Mesenchymal stem cell (in vitro differentiated cells and primary cell): ENCODE data around the gene TSC22D1.
"Not testable (repeated sequence)": the region's sequence is repeated elsewhere in the genome, so short reads cannot be mapped to it uniquely, and the experiment has no call there.

Experiments used
- DNase-seq: peaks from one replicate; pipeline ENCODE4 v3.0.0-alpha.2; 2013
- H2AFZ ChIP-seq: one replicate; pipeline ENCODE4 v1.6.1; 2013; ENCODE audit warnings: low read depth, mild to moderate bottlenecking, control low read depth, inconsistent platforms, low read length, moderate library complexity
- H2AK5ac ChIP-seq: 2 replicates; pipeline ENCODE4 v1.6.1; 2013; ENCODE audit warnings: low read length, moderate library complexity, mild to moderate bottlenecking, inconsistent platforms; ENCODE audit not compliant: severe bottlenecking
- H2BK120ac ChIP-seq: one replicate; pipeline ENCODE4 v1.6.1; 2013; ENCODE audit warnings: low read depth, mild to moderate bottlenecking, inconsistent platforms, low read length, moderate library complexity
- H2BK12ac ChIP-seq, 2 experiments: one replicate each; pipeline ENCODE4 v1.6.1; 2013; ENCODE audit warnings: inconsistent platforms in 2 of 2, low read length in 2 of 2, mild to moderate bottlenecking in 2 of 2, moderate library complexity in 2 of 2, control low read depth in 1 of 2
- H2BK15ac ChIP-seq: one replicate; pipeline ENCODE4 v1.6.1; 2013; ENCODE audit warnings: mild to moderate bottlenecking, low read depth, inconsistent platforms; ENCODE audit not compliant: poor library complexity, severe bottlenecking
- H2BK5ac ChIP-seq: 2 replicates; pipeline ENCODE4 v1.6.1; 2013; ENCODE audit warnings: low read depth, mild to moderate bottlenecking, low read length, control low read depth, inconsistent platforms; ENCODE audit not compliant: poor library complexity, severe bottlenecking
- H3K14ac ChIP-seq, 2 experiments: one replicate each; pipeline ENCODE4 v1.6.1; 2013; ENCODE audit warnings: inconsistent platforms in 2 of 2, low read length in 2 of 2, control low read depth in 1 of 2, mild to moderate bottlenecking in 1 of 2, moderate library complexity in 1 of 2
- H3K18ac ChIP-seq, 2 experiments: one replicate each; pipeline ENCODE4 v1.6.1; 2013; ENCODE audit warnings: inconsistent platforms in 2 of 2, low read length in 2 of 2, control low read depth in 1 of 2, low read depth in 1 of 2, mild to moderate bottlenecking in 1 of 2
- H3K23ac ChIP-seq, 2 experiments: one replicate each; pipeline ENCODE4 v1.6.1; 2013; ENCODE audit warnings: inconsistent platforms in 2 of 2, low read length in 2 of 2, mild to moderate bottlenecking in 2 of 2, moderate library complexity in 2 of 2, control low read depth in 1 of 2
- H3K27ac ChIP-seq: 2 replicates; pipeline ENCODE4 v1.5.1; 2013; ENCODE audit warnings: mild to moderate bottlenecking, moderate library complexity, low read length, control low read depth, inconsistent platforms; ENCODE audit not compliant: poor library complexity, severe bottlenecking
- H3K27me3 ChIP-seq, 2 experiments: 2 replicates each; pipeline versions ENCODE4 v1.6.1 to v1.7.0; 2013; ENCODE audit warnings: low read length in 2 of 2, mild to moderate bottlenecking in 2 of 2, moderate library complexity in 2 of 2, control low read depth in 1 of 2, inconsistent platforms in 1 of 2; ENCODE audit not compliant: control insufficient read depth in 1 of 2, insufficient read depth in 1 of 2
- H3K36me3 ChIP-seq, 2 experiments: 2 replicates each; pipeline versions ENCODE4 v1.6.1 to v1.7.0; 2013; ENCODE audit warnings: low read length in 2 of 2, control low read depth in 1 of 2, inconsistent platforms in 1 of 2, low read depth in 1 of 2, mild to moderate bottlenecking in 1 of 2; ENCODE audit not compliant: insufficient read depth in 2 of 2, control insufficient read depth in 1 of 2
- H3K4ac ChIP-seq, 2 experiments: one replicate each; pipeline ENCODE4 v1.6.1; 2013; ENCODE audit warnings: inconsistent platforms in 2 of 2, low read length in 2 of 2, mild to moderate bottlenecking in 2 of 2, moderate library complexity in 2 of 2, control low read depth in 1 of 2, low read depth in 1 of 2
- H3K4me1 ChIP-seq: 2 replicates; pipeline ENCODE4 v1.6.1; 2013; ENCODE audit warnings: low read depth, low read length, control low read depth; ENCODE audit not compliant: control insufficient read depth, insufficient read depth
- H3K4me2 ChIP-seq: 2 replicates; pipeline ENCODE4 v1.6.1; 2013; ENCODE audit warnings: low read length, mild to moderate bottlenecking, inconsistent platforms; ENCODE audit not compliant: poor library complexity, severe bottlenecking
- H3K4me3 ChIP-seq, 2 experiments: 2 replicates each; pipeline versions ENCODE4 v1.5.1 to v1.7.0; 2013; ENCODE audit warnings: low read length in 2 of 2, mild to moderate bottlenecking in 2 of 2, control low read depth in 1 of 2, low read depth in 1 of 2; ENCODE audit not compliant: insufficient read depth in 1 of 2
- H3K79me1 ChIP-seq: replicated peaks from 2 replicates; pipeline ENCODE4 v1.6.1; 2013; ENCODE audit warnings: mild to moderate bottlenecking, control low read depth, low read length, inconsistent platforms; ENCODE audit not compliant: poor library complexity, severe bottlenecking
- H3K9ac ChIP-seq: 2 replicates; pipeline ENCODE4 v1.7.0; 2013; ENCODE audit warnings: mild to moderate bottlenecking, low read length, moderate library complexity
- H3K9me3 ChIP-seq: 2 replicates; pipeline ENCODE4 v1.7.0; 2013; ENCODE audit warnings: mild to moderate bottlenecking, low read length; ENCODE audit not compliant: control insufficient read depth
- H4K8ac ChIP-seq: one replicate; pipeline ENCODE4 v1.6.1; 2013; ENCODE audit warnings: inconsistent platforms, mild to moderate bottlenecking, low read length, moderate library complexity
- H4K91ac ChIP-seq: one replicate; pipeline ENCODE4 v1.6.1; 2013; ENCODE audit warnings: mild to moderate bottlenecking, low read length, inconsistent platforms
- WGBS: methylation state at CpG from one replicate; pipeline ENCODE4 v1.1.7; 2013; ENCODE audit warnings: mixed read lengths; 5-methylcytosine and 5-hydroxymethylcytosine counted together

TSC22D1 gene

GRCh38 chr13:44463759-44464158 is 112.4 kb downstream of the TSC22D1 start:
- Histone ChIP-seq H3K9me3 (no peaks in the 10 kb centered on the region), H3K14ac (no peak overlapping the region), H2AFZ (no peak overlapping the region), H3K9ac (no peak overlapping the region), H3K18ac (no peak overlapping the region), H2BK120ac (no peak overlapping the region), H4K8ac (no peak overlapping the region), H3K36me3 (peaks cover 11 to 23% of the 10 kb centered on the region in 2 experiments), H2BK5ac (no peak overlapping the region), H3K4me1 (peaks cover 10% of the 10 kb centered on the region), H3K27me3 (no peaks in the 10 kb centered on the region), H3K4me3 (no peak overlapping the region), H4K91ac (no peak overlapping the region), H3K23ac (no peak overlapping the region), H3K4me2 (no peak overlapping the region), H2BK15ac (no peak overlapping the region), H3K4ac (no peak overlapping the region), H3K79me1 (peaks cover 19% of the 10 kb centered on the region), H2BK12ac (no peak overlapping the region), H3K27ac (no peak overlapping the region), H2AK5ac (no peak overlapping the region)
- no CpG with 5 or more reads among the region's 1 CpG for whole genome bisulfite sequencing
- no peak for DNase-seq

DNA sequence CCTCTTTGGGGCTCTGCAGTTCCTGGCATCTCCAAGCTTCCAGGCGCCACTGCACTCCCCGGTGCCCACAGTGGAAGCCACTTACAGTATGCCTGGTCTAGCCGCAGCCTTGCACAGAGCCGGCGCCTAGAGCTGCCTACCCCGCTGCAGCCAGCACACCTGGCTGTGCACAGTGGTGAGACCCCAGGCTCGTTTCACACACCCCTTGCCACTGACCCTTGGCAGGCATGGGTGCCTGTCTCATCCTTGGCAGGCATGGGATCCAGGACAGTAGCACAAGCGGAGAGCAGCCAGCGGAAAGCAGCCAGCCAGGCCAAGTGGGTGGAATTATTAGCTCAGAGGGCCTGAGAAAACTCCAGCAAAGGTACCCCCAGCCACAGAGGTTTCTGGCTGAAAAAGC is 116.5 kb downstream of the TSC22D1 start:
- Histone ChIP-seq H3K4me1 (peaks cover 10% of the 10 kb centered on the region), H4K8ac (no peak overlapping the region), H2BK5ac (no peak overlapping the region), H3K4me3 (no peak overlapping the region), H3K4me2 (no peak overlapping the region), H3K9me3 (no peaks in the 10 kb centered on the region), H3K18ac (no peak overlapping the region), H3K36me3 (peaks cover 14 to 26% of the 10 kb centered on the region in 2 experiments), H2BK12ac (peak overlapping the region; percentile 28 to 43), H2BK120ac (no peak overlapping the region), H3K4ac (no peak overlapping the region), H3K9ac (no peak overlapping the region), H3K23ac (no peak overlapping the region), H2BK15ac (no peak overlapping the region), H3K79me1 (peaks cover 22% of the 10 kb centered on the region), H3K27me3 (no peaks in the 10 kb centered on the region), H3K14ac (peak overlapping the region in 1 of 2 experiments; percentile 19), H3K27ac (no peak overlapping the region), H2AFZ (no peak overlapping the region), H4K91ac (no peak overlapping the region), H2AK5ac (no peak overlapping the region)
- 94% methylated on average over 9 of the region's 9 CpGs for WGBS
- DNase-seq: no peak

- Histone ChIP-seq H3K18ac (no peak overlapping the region), H2BK120ac (no peak overlapping the region), H2BK12ac (no peak overlapping the region), H3K27ac (no peak overlapping the region), H3K9me3 (no peaks in the 10 kb centered on the region), H2BK15ac (no peak overlapping the region), H3K9ac (no peak overlapping the region), H2AK5ac (no peak overlapping the region), H3K23ac (no peak overlapping the region), H3K4ac (no peak overlapping the region), H2AFZ (no peak overlapping the region), H3K4me1 (peaks cover 10% of the 10 kb centered on the region), H2BK5ac (no peak overlapping the region), H4K91ac (no peak overlapping the region), H3K27me3 (no peaks in the 10 kb centered on the region), H3K4me2 (no peak overlapping the region), H4K8ac (no peak overlapping the region), H3K79me1 (peaks cover 19% of the 10 kb centered on the region), H3K36me3 (peaks cover 14 to 19% of the 10 kb centered on the region in 2 experiments), H3K4me3 (no peak overlapping the region), H3K14ac (no peak overlapping the region)
- DNase-seq: no peak
- WGBS: 95% methylated on average over 17 of the region's 17 CpGs
Measured at GRCh38 chr13:44458313-44458975, 117.7 kb downstream of the TSC22D1 start.

DNA sequence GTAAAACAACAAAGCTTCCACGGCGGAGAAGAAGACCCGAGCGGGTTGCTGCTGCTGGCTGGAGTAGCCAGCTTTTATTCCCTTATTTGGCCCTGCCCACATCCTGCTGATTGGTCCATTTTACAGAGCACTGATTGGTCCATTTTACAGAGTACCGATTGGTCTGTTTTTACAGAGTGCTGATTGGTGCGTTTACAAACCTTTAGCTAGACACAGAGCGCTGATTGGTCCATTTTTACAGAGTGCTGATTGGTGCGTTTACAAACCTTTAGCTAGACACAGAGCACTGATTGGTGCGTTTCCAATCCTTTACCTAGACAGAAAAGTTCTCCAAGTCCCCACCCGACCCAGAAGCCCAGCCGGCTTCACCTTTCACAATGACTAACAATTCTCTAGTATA is 119.9 kb downstream of the TSC22D1 start:
- not testable (repeated sequence) for H3K27me3 ChIP-seq, H3K27ac ChIP-seq, H4K91ac ChIP-seq, H3K14ac ChIP-seq, H3K4me2 ChIP-seq, H3K23ac ChIP-seq, H2BK120ac ChIP-seq, H4K8ac ChIP-seq, H3K9me3 ChIP-seq, H2AK5ac ChIP-seq, H2AFZ ChIP-seq, DNase-seq, H2BK5ac ChIP-seq, H2BK12ac ChIP-seq, H3K4me3 ChIP-seq, H3K9ac ChIP-seq, H3K4ac ChIP-seq, H3K18ac ChIP-seq, H2BK15ac ChIP-seq
- Histone ChIP-seq H3K36me3 (peaks cover 22 to 27% of the 10 kb centered on the region in 2 experiments), H3K79me1 (peaks cover 22% of the 10 kb centered on the region), H3K4me1 (peaks cover 15% of the 10 kb centered on the region)
- 99% methylated on average over 10 of the region's 11 CpGs for WGBS
